ENCODE measurements around the gene SASH1. TPM values are rescaled to one million over a fixed set of nuclear protein-coding genes. Genes with fewer than 3 reads are reported as not detected.

SASH1 gene
- total RNA-seq, 2 donors from 2014 or later = 14.9 to 16.4 TPM

- DNase-seq = no peak
- H3K27me3 ChIP-seq = no peaks in the 10 kb centered on the region
- no peak overlapping the region for H3K27ac ChIP-seq
- H3K36me3 ChIP-seq = no peaks in the 10 kb centered on the region
- intact Hi-C loops (cut with DNase I) = no loop called here
- H3K9me3 ChIP-seq = no peaks in the 10 kb centered on the region
- peaks cover 3% of the 10 kb centered on the region for H3K4me1 ChIP-seq
- no peak for TF ChIP-seq CTCF (IDR thresholded peaks at IDR 0.05)
- H3K4me3 ChIP-seq = no peak overlapping the region
- no peak overlapping the region for H3K9ac ChIP-seq (ENCODE audit: low read depth in 2 of 2, low read length in 2 of 2)
Observed at GRCh38 chr6:148521158-148521557, 178.5 kb downstream of the SASH1 start.

GRCh38 chr6:148521586-148521985, 178.9 kb downstream of the SASH1 start:
- peaks cover 3% of the 10 kb centered on the region for H3K4me1 ChIP-seq
- no peaks in the 10 kb centered on the region for H3K9me3 ChIP-seq
- no peak overlapping the region for H3K4me3 ChIP-seq
- intact Hi-C loops (cut with DNase I) = no loop called here
- no peak for DNase-seq
- H3K36me3 ChIP-seq = no peaks in the 10 kb centered on the region
- no peak overlapping the region for H3K27ac ChIP-seq
- TF ChIP-seq CTCF (IDR thresholded peaks at IDR 0.05) = no peak
- no peaks in the 10 kb centered on the region for H3K27me3 ChIP-seq
- no peak overlapping the region for H3K9ac ChIP-seq (ENCODE audit: low read depth in 2 of 2, low read length in 2 of 2)

- no peak overlapping the region for H3K27ac ChIP-seq
- intact Hi-C loops (cut with DNase I) = no loop called here
Observed at GRCh38 chr6:148523048-148523447, 180.4 kb downstream of the SASH1 start.

GRCh38 chr6:148523551-148523950, 180.9 kb downstream of the SASH1 start:
- Histone ChIP-seq H3K4me1 (peaks cover 3% of the 10 kb centered on the region), H3K27ac (no peak overlapping the region), H3K27me3 (no peaks in the 10 kb centered on the region), H3K9ac (ENCODE audit: low read depth in 2 of 2, low read length in 2 of 2) (peak overlapping the region in 1 of 2 donors; percentile 9), H3K4me3 (no peak overlapping the region), H3K9me3 (no peaks in the 10 kb centered on the region), H3K36me3 (no peaks in the 10 kb centered on the region)
- DNase-seq = no peak
- no peak for TF ChIP-seq CTCF (IDR thresholded peaks at IDR 0.05)
- intact Hi-C loops (cut with DNase I) = no loop called here

More at GRCh38 chr6:148523048-148523447, 180.4 kb downstream of the SASH1 start:
- Histone ChIP-seq H3K9ac (ENCODE audit: low read depth in 2 of 2, low read length in 2 of 2) (no peak overlapping the region), H3K27me3 (no peaks in the 10 kb centered on the region), H3K4me3 (no peak overlapping the region), H3K9me3 (no peaks in the 10 kb centered on the region), H3K4me1 (peaks cover 3% of the 10 kb centered on the region), H3K36me3 (no peaks in the 10 kb centered on the region)
- no peak for DNase-seq
- TF ChIP-seq CTCF (IDR thresholded peaks at IDR 0.05) = no peak

GRCh38 chr6:148524471-148524882, 181.8 kb downstream of the SASH1 start:
- no peak for TF ChIP-seq CTCF (IDR thresholded peaks at IDR 0.05)
- Histone ChIP-seq H3K36me3 (no peaks in the 10 kb centered on the region), H3K4me3 (no peak overlapping the region), H3K27me3 (no peaks in the 10 kb centered on the region), H3K4me1 (peaks cover 3% of the 10 kb centered on the region), H3K9me3 (no peaks in the 10 kb centered on the region), H3K9ac (ENCODE audit: low read depth in 2 of 2, low read length in 2 of 2) (no peak overlapping the region), H3K27ac (peak overlapping the region; percentile 47)
- intact Hi-C loops (cut with DNase I) = no loop called here
- DNase-seq = no peak
